Sigmoid colon (tissue), 7 donors: ENCODE measurements around the gene CCNK. TPM values are rescaled to one million over a fixed set of nuclear protein-coding genes. Genes with fewer than 3 reads are reported as not detected.

Experiments
- DNase-seq: peaks from one replicate; pipeline ENCODE4 v3.0.0-alpha.2; 2019
- H3K27ac ChIP-seq, 4 donors: fragments of 200-600 bp; sonication (generic); one replicate each; pipeline ENCODE4 v1.5.1; 2016 to 2019; ENCODE audit warnings: mild to moderate bottlenecking in 1 of 4
- H3K27me3 ChIP-seq, 3 donors: fragments of 200-600 bp; sonication (generic); one replicate each; pipeline ENCODE4 v1.5.1; 2019; ENCODE audit warnings: mild to moderate bottlenecking in 1 of 3
- H3K36me3 ChIP-seq, 4 donors: fragments of 200-600 bp; sonication (generic); one replicate each; pipeline ENCODE4 v1.5.1; 2016 to 2019
- H3K4me1 ChIP-seq, 4 donors: fragments of 200-600 bp; sonication (generic); one replicate each; pipeline ENCODE4 v1.5.1; 2017 to 2019
- H3K4me3 ChIP-seq, 4 donors: fragments of 200-600 bp; sonication (generic); one replicate each; pipeline ENCODE4 v1.5.1; 2017 to 2019; ENCODE audit warnings: mild to moderate bottlenecking in 2 of 4, moderate library complexity in 1 of 4
- H3K9me3 ChIP-seq, 4 donors: fragments of 200-600 bp in 3 of 4; sonication (generic) in 3 of 4; one replicate each; pipeline versions ENCODE4 v1.5.1 to v1.6.1; 2013 to 2019
- CTCF ChIP-seq, 4 experiments: fragments of 450-650 bp in 3 of 4; fragments of 200-600 bp in 1 of 4; IDR thresholded peaks; one replicate each; pipeline ENCODE4 v1.5.1; 2016 to 2019; ENCODE audit warnings: antibody characterized with exemption in 4 of 4, mild to moderate bottlenecking in 3 of 4, moderate library complexity in 2 of 4
- EP300 ChIP-seq, 4 donors: sonication (generic); formaldehyde crosslinking; IDR thresholded peaks; one replicate each; pipeline ENCODE4 v1.6.1; 2017; ENCODE audit warnings: antibody characterized with exemption in 4 of 4
- POLR2A ChIP-seq, 2 donors: fragments of 450-650 bp; IDR thresholded peaks; one replicate each; pipeline ENCODE4 v1.6.1; 2016; ENCODE audit warnings: antibody characterized with exemption in 2 of 2, mild to moderate bottlenecking in 2 of 2, moderate library complexity in 2 of 2
- POLR2AphosphoS5 ChIP-seq, 4 donors: sonication (generic); formaldehyde crosslinking; IDR thresholded peaks; one replicate each; pipeline ENCODE4 v1.6.1; 2017; ENCODE audit warnings: antibody characterized with exemption in 4 of 4
- WGBS, 2 donors: extraction: QIAGEN DNeasy Blood & Tissue Kit; methylation state at CpG; one replicate each; pipeline ENCODE4 v1.1.7; 2013; 5-methylcytosine and 5-hydroxymethylcytosine counted together
- intact Hi-C: fragments of 100-400 bp; cut with DNase I; formaldehyde crosslinking; loops from one replicate; pipeline ENCODE4 v1.15.1; 2023
- polyA plus RNA-seq, 3 donors: library from polyadenylated mRNA; stranded (reverse); fragments of 200-250 nt; gene quantifications; one replicate each; pipeline ENCODE4 v1.2.3, GENCODE V29; 2013
- total RNA-seq, 4 donors: library from RNA; depleted of rRNA; stranded (reverse); fragments of >200 nt; gene quantifications; one replicate each; pipeline ENCODE4 v1.1.0, GENCODE V29; 2016
- donor health status: healthy with polysubstance abuse.
- donor health status: Bipolar disorder and iron deficiency.
- donor health status: healthy.

CCNK gene
- total and polyA plus RNA-seq, 7 donors: 13.2 to 25.9 (median 18.1) TPM

GRCh38 chr14:99519931-99520421, 38.8 kb downstream of the CCNK start:
- no peaks in the 10 kb centered on the region for H3K27me3 ChIP-seq
- TF ChIP-seq POLR2A (IDR thresholded peaks at IDR 0.05) (no peak), EP300 (IDR thresholded peaks at IDR 0.05) (no peak), CTCF (IDR thresholded peaks at IDR 0.05) (no peak), POLR2AphosphoS5 (IDR thresholded peaks at IDR 0.05) (no peak)
- peak overlapping the region in 3 of 4 donors; percentile 82 to 90 (median 85) for H3K27ac ChIP-seq
- no peak overlapping the region for H3K4me3 ChIP-seq
- DNase-seq: peak; percentile 63
- WGBS, 2 donors: 89 to 91% methylated on average over 6 of the region's 6 CpGs
- intact Hi-C loops: loop anchor here (5.0 kb wide), 1 partner anchor 42 kb away; no protein-coding TSS in a partner anchor
- H3K36me3 ChIP-seq: peaks cover 0 to 9% (median 4%) of the 10 kb centered on the region in 4 donors
- no peaks in the 10 kb centered on the region for H3K9me3 ChIP-seq
- peaks cover 0 to 60% (median 57%) of the 10 kb centered on the region in 4 donors for H3K4me1 ChIP-seq

- WGBS, 2 donors: 91 to 94% methylated on average over 11 of the region's 11 CpGs
- intact Hi-C loops: loop anchor here (5.0 kb wide), 1 partner anchor 42 kb away; no protein-coding TSS in a partner anchor
- peak overlapping the region in 3 of 4 donors; percentile 82 to 90 (median 85) for H3K27ac ChIP-seq
- DNase-seq: peak; percentile 56
- TF ChIP-seq EP300 (IDR thresholded peaks at IDR 0.05): no peak
- no peak for TF ChIP-seq POLR2AphosphoS5 (IDR thresholded peaks at IDR 0.05)
- no peak for TF ChIP-seq POLR2A (IDR thresholded peaks at IDR 0.05)
- TF ChIP-seq CTCF (IDR thresholded peaks at IDR 0.05): no peak
- no peak overlapping the region for H3K4me3 ChIP-seq
- H3K9me3 ChIP-seq: no peaks in the 10 kb centered on the region
- no peaks in the 10 kb centered on the region for H3K27me3 ChIP-seq
- H3K4me1 ChIP-seq: peaks cover 0 to 66% (median 64%) of the 10 kb centered on the region in 4 donors
- peaks cover 0 to 2% (median under 1%) of the 10 kb centered on the region in 4 donors for H3K36me3 ChIP-seq
Measured at GRCh38 chr14:99520571-99521081, 39.4 kb downstream of the CCNK start.

- intact Hi-C loops: loop anchor here (5.0 kb wide), 1 partner anchor 41 kb away; no protein-coding TSS in a partner anchor
- Histone ChIP-seq H3K36me3 (no peaks in the 10 kb centered on the region), H3K27ac (peak overlapping the region; percentile 82 to 90 (median 84)), H3K9me3 (no peaks in the 10 kb centered on the region), H3K4me1 (peaks cover 0 to 72% (median 69%) of the 10 kb centered on the region in 4 donors), H3K27me3 (no peaks in the 10 kb centered on the region), H3K4me3 (no peak overlapping the region)
- TF ChIP-seq CTCF (IDR thresholded peaks at IDR 0.05) (no peak), POLR2AphosphoS5 (IDR thresholded peaks at IDR 0.05) (no peak), EP300 (IDR thresholded peaks at IDR 0.05) (no peak), POLR2A (IDR thresholded peaks at IDR 0.05) (no peak)
- peak; percentile 64 for DNase-seq
- WGBS, 2 donors: 93 to 95% methylated on average over 25 of the region's 25 CpGs
Measured at GRCh38 chr14:99521176-99522024, 40.2 kb downstream of the CCNK start.

- H3K27me3 ChIP-seq: no peaks in the 10 kb centered on the region
- WGBS, 2 donors: 83 to 93% methylated on average over 18 of the region's 18 CpGs
- H3K27ac ChIP-seq: peak overlapping the region; percentile 82 to 90 (median 84)
- no peak for TF ChIP-seq POLR2AphosphoS5 (IDR thresholded peaks at IDR 0.05)
- TF ChIP-seq POLR2A (IDR thresholded peaks at IDR 0.05): no peak
- TF ChIP-seq EP300 (IDR thresholded peaks at IDR 0.05): no peak
- TF ChIP-seq CTCF (IDR thresholded peaks at IDR 0.05): no peak
- H3K4me3 ChIP-seq: no peak overlapping the region
- DNase-seq: peak; percentile 61
- H3K4me1 ChIP-seq: peaks cover 0 to 77% (median 72%) of the 10 kb centered on the region in 4 donors
- no peaks in the 10 kb centered on the region for H3K36me3 ChIP-seq
- intact Hi-C loops: loop anchor here (5.0 kb wide), 1 partner anchor 40 kb away; no protein-coding TSS in a partner anchor
- no peaks in the 10 kb centered on the region for H3K9me3 ChIP-seq
Measured at GRCh38 chr14:99522025-99522401, 40.8 kb downstream of the CCNK start.
